GM12864 (cell line): ENCODE results near the gene BICRAL.
A peak's percentile ranks its signal among the peaks of the same experiment; 100 is the strongest.

Source experiments
- DNase-seq: peaks from one replicate; pipeline ENCODE4 v3.0.0-alpha.2; 2011; ENCODE audit warnings: low read depth
- H3K4me3 ChIP-seq: 2 replicates; pipeline ENCODE4 v1.5.1; 2011; ENCODE audit warnings: mild to moderate bottlenecking, low read depth, low read length, control low read depth
- TF ChIP-seq, protein P1 (sequence below): IDR thresholded peaks from 2 replicates; pipeline ENCODE4 v1.5.1; 2011; ENCODE audit warnings: low read depth, mild to moderate bottlenecking, moderate library complexity, low read length, control low read depth, inconsistent platforms; ENCODE audit errors: missing control alignments

The BICRAL gene

DNA sequence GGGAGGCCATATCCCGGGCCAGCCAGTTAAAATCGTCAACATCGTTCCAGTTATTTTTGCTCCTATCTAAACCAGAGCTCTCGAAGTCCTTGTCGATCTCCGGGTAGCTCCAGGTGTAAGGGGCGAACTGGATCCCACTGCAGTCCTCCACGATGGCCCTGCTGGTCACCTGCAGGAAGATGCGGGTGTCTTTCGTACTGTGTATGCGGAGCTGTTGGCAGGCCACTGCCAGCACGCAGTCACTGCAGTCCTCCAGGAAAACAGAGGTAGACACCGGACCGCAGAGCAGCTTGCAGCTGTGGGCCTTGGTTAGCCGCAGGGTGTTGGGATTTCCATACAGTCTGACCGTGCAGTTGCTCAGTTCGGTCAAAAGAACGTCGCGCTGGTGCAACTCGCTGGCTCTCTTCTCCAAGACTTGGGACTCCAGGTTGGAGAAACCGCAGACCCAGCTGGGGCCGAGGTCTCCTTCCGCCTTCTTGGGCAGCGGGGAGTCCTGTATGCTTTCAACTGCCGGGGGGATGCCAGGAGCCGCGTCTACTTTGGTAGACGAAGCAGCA lies 36.7 kb upstream of the BICRAL start:
- no peak for DNase-seq
- H3K4me3 ChIP-seq, result peak overlapping the region; percentile 99
- TF ChIP-seq, protein P1, sequence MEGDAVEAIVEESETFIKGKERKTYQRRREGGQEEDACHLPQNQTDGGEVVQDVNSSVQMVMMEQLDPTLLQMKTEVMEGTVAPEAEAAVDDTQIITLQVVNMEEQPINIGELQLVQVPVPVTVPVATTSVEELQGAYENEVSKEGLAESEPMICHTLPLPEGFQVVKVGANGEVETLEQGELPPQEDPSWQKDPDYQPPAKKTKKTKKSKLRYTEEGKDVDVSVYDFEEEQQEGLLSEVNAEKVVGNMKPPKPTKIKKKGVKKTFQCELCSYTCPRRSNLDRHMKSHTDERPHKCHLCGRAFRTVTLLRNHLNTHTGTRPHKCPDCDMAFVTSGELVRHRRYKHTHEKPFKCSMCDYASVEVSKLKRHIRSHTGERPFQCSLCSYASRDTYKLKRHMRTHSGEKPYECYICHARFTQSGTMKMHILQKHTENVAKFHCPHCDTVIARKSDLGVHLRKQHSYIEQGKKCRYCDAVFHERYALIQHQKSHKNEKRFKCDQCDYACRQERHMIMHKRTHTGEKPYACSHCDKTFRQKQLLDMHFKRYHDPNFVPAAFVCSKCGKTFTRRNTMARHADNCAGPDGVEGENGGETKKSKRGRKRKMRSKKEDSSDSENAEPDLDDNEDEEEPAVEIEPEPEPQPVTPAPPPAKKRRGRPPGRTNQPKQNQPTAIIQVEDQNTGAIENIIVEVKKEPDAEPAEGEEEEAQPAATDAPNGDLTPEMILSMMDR, result no peak

DNA sequence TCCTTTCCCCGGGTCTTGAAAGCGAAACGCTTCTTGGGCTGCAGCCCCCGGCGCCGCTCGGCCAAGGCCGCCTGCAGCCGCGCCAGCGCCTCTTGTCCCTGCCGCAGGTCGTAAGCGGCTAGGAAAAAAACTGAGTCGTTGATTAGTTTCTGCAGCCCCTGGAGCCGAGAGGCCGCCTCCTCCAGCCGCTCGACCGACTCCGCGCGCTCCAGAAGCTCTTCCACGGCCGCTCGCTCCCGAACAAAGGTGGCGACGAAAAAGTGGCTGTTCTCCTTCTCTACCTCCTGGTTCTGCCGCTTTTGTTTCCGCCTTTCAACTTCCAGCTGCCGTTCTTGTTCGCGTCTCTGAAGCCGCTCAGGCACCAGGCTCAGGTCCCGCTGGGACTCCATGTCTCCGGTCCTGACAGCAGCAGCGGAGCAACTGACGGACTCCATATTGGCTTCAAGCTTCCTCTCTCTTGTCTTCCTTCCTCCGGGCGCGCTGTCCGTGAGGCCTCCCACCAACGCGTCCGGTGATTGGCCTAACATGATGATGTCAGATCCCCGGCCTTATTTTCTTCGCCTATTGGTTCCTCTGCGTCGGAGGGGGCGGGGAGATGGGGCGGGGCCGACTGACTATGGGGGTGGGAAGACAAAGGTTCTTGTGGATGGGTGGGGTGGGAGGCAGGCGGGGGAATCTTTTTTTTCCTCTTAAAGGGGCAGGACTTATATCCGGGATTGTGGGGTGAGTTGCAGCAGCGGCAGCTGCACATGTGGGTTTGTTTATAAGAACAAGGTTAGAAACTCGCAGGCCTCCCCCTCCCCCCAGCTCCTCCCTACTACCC lies 36.0 kb upstream of the BICRAL start, which contains the start of gene TBCC:
TBCC (minus strand) TSS at position 464 of the 823 bp plus-strand sequence; CDS start at position 434, 30 bp downstream.
- TF ChIP-seq, protein P1, result no peak

DNA sequence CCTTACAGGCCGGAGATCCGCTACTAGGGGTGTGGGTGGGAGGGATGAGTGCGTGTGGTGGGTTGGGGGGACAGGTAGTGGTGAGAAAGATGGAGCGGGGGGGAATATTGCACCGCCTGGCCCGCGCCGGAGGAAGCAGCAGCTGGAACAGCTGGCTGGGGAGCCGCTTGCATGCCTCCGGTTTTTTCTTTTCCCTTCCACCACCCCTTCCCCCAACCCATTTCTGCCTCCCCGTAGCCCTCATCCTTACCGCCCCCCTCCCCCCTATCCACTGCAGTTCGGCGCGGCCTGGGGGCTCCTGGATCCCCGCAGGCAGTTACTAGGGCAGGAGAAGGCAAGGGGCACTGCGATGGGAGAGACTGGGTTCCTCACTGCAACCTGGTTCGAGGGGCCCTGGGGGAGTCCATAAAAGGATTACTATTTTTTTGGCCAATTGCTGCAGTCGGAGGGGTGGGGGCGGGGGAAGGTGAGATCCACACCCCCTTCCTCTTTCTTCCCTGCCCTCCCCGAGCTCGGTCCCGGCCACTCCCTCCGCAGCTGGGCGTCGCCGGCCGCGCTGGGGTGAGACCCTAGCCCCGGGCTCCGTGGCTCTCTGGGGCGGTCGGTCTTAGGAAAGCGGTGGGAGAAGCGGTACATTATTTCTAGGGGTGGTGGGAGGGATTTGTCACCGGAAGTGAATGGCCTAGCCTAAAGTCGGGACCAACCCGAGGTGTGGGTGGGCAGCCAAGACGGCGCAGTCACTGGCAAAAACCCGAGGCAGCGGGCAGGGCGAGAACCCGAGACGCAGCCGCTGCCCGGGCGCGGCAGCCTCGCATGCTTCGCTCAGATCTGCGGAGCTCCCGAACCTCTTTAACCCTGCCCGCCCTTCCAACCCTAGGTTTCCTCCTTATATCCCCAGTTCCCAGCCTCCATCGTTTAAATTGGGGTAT lies 35.1 kb upstream of the BICRAL start:
- peak; percentile 77 for DNase-seq
- H3K4me3 ChIP-seq, result peak overlapping the region; percentile 76
- TF ChIP-seq, protein P1, result no peak

More for the DNA sequence above, 36.0 kb upstream of the BICRAL start, which contains the start of gene TBCC:
- H3K4me3 ChIP-seq, result peak within 1 kb of the TSS; percentile 99
- DNase-seq, result peak; percentile 96

DNA sequence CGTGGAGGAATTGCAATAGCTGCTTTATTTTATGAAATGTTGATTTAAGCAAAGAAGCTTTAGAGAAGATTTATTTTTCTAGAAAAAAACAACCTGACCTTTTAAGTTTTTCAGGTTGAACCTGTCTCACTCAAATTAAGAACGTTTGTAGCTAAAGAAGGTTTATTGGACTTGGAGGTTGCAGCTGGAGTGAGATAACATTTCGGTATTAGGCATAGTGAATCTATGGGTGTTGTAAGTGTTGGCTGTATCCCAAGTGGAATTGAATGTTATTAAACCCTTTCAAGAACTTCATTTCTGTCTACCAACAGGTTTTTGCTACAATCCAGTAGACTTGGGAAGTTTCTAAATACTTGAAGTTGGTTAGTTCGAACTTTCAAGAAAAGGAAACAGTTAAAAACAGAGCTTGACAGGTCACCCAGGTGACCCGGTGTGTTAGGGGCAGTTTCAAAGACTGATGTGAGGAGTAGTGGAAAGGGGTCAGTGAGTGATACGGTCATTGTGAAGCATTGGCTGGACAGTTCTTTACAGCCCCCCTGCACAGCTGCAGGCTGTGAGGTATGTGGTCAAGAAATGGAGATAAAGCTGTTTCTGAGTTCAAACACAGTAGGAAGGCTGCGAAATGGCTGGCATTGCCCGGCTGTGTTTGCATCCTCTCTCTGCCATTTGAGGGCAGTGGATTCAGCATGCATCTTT lies 33.5 kb upstream of the BICRAL start:
- H3K4me3 ChIP-seq, result peak overlapping the region; percentile 76
- TF ChIP-seq, protein P1, result no peak
- no peak for DNase-seq

DNA sequence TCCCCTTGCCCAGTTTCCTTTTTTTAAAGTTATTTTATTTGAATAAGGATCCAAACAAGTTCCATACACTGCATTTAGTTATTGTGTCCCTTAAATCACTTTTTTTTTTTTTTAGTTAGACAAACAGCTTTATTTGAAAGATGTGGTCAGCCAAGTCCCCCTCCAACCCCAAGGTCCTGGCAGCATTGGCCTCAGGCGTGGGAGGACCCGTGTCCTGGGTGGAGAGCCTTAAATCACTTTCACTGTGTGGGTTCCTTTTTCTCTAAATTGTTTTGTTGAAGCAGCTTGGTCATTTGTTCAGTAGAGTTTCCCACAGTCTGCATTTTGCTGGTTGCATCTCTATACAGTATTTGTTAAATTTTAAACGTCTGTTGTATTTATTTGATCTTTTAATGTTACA lies 30.8 kb upstream of the BICRAL start:
- TF ChIP-seq, protein P1, result no peak
- no peak overlapping the region for H3K4me3 ChIP-seq
- DNase-seq, result no peak

DNA sequence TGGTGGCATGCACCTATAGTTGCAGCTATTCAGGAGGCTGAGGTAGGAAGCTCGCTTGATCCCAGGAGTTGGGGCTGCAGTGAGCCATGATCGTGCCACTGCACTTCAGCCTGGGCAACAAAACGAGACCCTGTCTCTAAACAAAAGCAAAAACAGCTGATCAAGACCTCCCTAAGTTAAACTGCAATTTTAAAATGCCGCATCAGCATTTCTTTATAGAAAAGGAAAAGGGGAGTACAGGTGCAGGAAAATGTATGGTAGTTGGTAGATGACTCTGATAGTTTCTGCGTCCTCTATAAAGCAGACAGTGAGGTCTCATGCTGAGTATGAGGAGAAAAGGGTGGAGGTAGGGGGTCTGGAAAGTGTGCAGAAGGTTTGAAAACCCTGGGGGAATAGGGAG lies 27.1 kb upstream of the BICRAL start:
- H3K4me3 ChIP-seq, result no peak overlapping the region
- DNase-seq, result no peak
- TF ChIP-seq, protein P1, result no peak
